Thyroid gland (tissue), 4 donors: ENCODE measurements around the gene GLB1L3.

Experiments
- CTCF ChIP-seq, 6 experiments: fragments of 200-600 bp in 3 of 6; fragments of 450-650 bp in 3 of 6; sonication (generic) in 3 of 6; IDR thresholded peaks; one replicate each; pipeline ENCODE4 v1.5.1; 2016 to 2019; ENCODE audit warnings: antibody characterized with exemption in 6 of 6, mild to moderate bottlenecking in 2 of 6, inconsistent platforms in 1 of 6, moderate library complexity in 1 of 6
- POLR2A ChIP-seq, 2 donors: fragments of 450-650 bp; IDR thresholded peaks; one replicate each; pipeline ENCODE4 v1.6.1; 2017; ENCODE audit warnings: antibody characterized with exemption in 2 of 2, mild to moderate bottlenecking in 2 of 2, moderate library complexity in 1 of 2

GRCh38 chr11:134361661-134362060 lies 85.5 kb downstream of the GLB1L3 start:
- TF ChIP-seq CTCF (IDR thresholded peaks at IDR 0.05) = no peak
- TF ChIP-seq POLR2A (IDR thresholded peaks at IDR 0.05) = no peak
